ENCODE results near the gene PHLDB3.
"Not testable (repeated sequence)": the region's sequence is repeated elsewhere in the genome, so short reads cannot be mapped to it uniquely, and the experiment has no call there.

PHLDB3 gene

DNA sequence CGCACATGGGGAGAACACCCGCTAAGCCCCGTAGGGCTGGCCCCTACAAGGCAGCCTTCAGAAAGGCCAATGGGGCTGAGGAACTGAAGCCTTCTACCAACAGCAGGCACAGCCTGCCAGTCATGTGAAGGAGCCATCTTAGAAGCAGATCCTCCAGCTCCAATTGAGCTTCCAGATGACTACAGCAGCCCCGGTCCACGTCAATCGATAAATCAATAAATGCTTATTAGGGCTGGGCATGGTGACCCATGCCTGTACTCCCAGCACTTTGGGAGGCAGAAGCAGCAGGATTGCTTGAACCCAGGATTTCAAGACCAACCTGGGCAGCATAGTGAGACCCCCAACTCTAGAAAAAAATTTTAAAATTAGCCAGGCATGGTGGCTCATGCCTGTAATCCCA, 66.8 kb downstream of the PHLDB3 start:
- no peaks in the 10 kb centered on the region for H3F3A ChIP-seq (ENCODE audit: control insufficient read depth, insufficient read depth)
- H4K20me1 ChIP-seq (ENCODE audit: control insufficient read depth, insufficient read depth, low read depth, low read length) = no peaks in the 10 kb centered on the region
- no peaks in the 10 kb centered on the region for H3K27me3 ChIP-seq (ENCODE audit: control insufficient read depth, low read length)
- 0 out of 2 replicates have a peak, but pooled peaks cover 3% of the 10 kb centered on the region for H3K9me3 ChIP-seq (ENCODE audit: control insufficient read depth, insufficient read depth, low read length)
- no peaks in the 10 kb centered on the region for H3K9me2 ChIP-seq (replicated peaks; ENCODE audit: control insufficient read depth, low read length)
- no peak overlapping the region for H3K4me3 ChIP-seq (ENCODE audit: low read length)
- TF ChIP-seq EZH2phosphoT487 (IDR thresholded peaks at IDR 0.05; ENCODE audit: borderline replicate concordance, low read length) (no peak), CTCF (IDR thresholded peaks at IDR 0.05; ENCODE audit: low read depth, low read length, poor library complexity, severe bottlenecking) (no peak)
- H3K4me2 ChIP-seq (ENCODE audit: low read length) = no peak overlapping the region
- no peaks in the 10 kb centered on the region for H3K79me2 ChIP-seq (ENCODE audit: control insufficient read depth, low read length)
- peaks cover 9% of the 10 kb centered on the region for H3K4me1 ChIP-seq (ENCODE audit: control insufficient read depth, low read length)
- no peaks in the 10 kb centered on the region for H3K36me3 ChIP-seq (ENCODE audit: control insufficient read depth, low read length)
- H3K27ac ChIP-seq (ENCODE audit: low read depth, low read length) = no peak overlapping the region

- not testable (repeated sequence) for H3K9me2 ChIP-seq (replicated peaks; ENCODE audit: control insufficient read depth, low read length); H3K79me2 ChIP-seq (ENCODE audit: control insufficient read depth, low read length); H3K9me3 ChIP-seq (ENCODE audit: control insufficient read depth, insufficient read depth, low read length); H3K36me3 ChIP-seq (ENCODE audit: control insufficient read depth, low read length); H3K27me3 ChIP-seq (ENCODE audit: control insufficient read depth, low read length); H4K20me1 ChIP-seq (ENCODE audit: control insufficient read depth, insufficient read depth, low read depth, low read length); H3K4me2 ChIP-seq (ENCODE audit: low read length); H3F3A ChIP-seq (ENCODE audit: control insufficient read depth, insufficient read depth); H3K4me1 ChIP-seq (ENCODE audit: control insufficient read depth, low read length); H3K27ac ChIP-seq (ENCODE audit: low read depth, low read length); H3K4me3 ChIP-seq (ENCODE audit: low read length)
Observed at GRCh38 chr19:43437284-43437683, 67.3 kb downstream of the PHLDB3 start.

DNA sequence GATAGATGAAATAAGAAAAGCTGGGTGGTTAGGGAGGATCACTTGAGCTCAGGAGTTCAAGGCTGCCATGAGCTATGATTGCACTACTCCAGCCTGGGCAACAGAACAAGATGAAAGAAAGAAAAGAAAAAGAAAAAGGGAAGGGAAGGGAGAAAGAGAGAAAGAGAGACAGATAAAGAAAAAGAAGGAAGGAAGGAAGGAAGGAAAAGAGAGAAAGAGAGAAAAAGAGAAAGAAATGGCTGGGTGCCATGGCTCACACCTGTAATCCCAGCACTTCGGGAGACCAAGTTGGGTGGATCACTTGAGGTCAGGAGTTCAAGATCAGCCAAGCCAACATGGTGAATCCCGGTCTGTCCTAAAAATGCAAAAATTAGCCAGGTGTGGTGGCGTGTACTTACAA, 68.8 kb downstream of the PHLDB3 start:
- Histone ChIP-seq H3K9me3 (ENCODE audit: control insufficient read depth, insufficient read depth, low read length) (0 out of 2 replicates have a peak, but pooled peaks cover 3% of the 10 kb centered on the region), H3K27me3 (ENCODE audit: control insufficient read depth, low read length) (no peaks in the 10 kb centered on the region), H3F3A (ENCODE audit: control insufficient read depth, insufficient read depth) (no peaks in the 10 kb centered on the region), H3K4me3 (ENCODE audit: low read length) (no peak overlapping the region), H3K9me2 (replicated peaks; ENCODE audit: control insufficient read depth, low read length) (no peaks in the 10 kb centered on the region), H3K79me2 (ENCODE audit: control insufficient read depth, low read length) (no peaks in the 10 kb centered on the region), H4K20me1 (ENCODE audit: control insufficient read depth, insufficient read depth, low read depth, low read length) (no peaks in the 10 kb centered on the region), H3K27ac (ENCODE audit: low read depth, low read length) (no peak overlapping the region), H3K36me3 (ENCODE audit: control insufficient read depth, low read length) (no peaks in the 10 kb centered on the region), H3K4me2 (ENCODE audit: low read length) (no peak overlapping the region), H3K4me1 (ENCODE audit: control insufficient read depth, low read length) (peaks cover 9% of the 10 kb centered on the region)
- TF ChIP-seq EZH2phosphoT487 (IDR thresholded peaks at IDR 0.05; ENCODE audit: borderline replicate concordance, low read length) (no peak), CTCF (IDR thresholded peaks at IDR 0.05; ENCODE audit: low read depth, low read length, poor library complexity, severe bottlenecking) (no peak)

DNA sequence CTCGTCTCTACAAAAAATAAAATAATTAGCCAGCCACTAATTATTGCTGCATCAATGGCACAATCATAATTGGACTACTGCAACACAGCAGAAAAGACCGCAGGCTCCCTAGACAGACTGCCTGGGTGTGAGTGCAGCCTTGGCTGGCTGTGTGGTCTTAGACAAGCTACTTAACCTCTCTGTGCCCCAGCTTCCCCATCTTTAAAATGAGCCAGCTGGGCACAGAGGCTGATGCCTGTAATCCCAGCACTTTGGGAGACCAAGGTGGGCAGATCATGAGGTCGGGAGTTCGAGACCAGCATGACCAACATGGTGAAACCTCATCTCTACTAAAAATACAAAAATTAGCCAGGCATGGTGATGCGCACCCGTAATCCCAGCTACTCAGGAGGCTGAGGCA, 70.9 kb downstream of the PHLDB3 start:
- Histone ChIP-seq H3K4me1 (ENCODE audit: control insufficient read depth, low read length) (peaks cover 5% of the 10 kb centered on the region), H3F3A (ENCODE audit: control insufficient read depth, insufficient read depth) (no peaks in the 10 kb centered on the region), H3K36me3 (ENCODE audit: control insufficient read depth, low read length) (no peaks in the 10 kb centered on the region), H3K4me3 (ENCODE audit: low read length) (no peak overlapping the region), H3K4me2 (ENCODE audit: low read length) (no peak overlapping the region), H4K20me1 (ENCODE audit: control insufficient read depth, insufficient read depth, low read depth, low read length) (no peaks in the 10 kb centered on the region), H3K9me2 (replicated peaks; ENCODE audit: control insufficient read depth, low read length) (no peaks in the 10 kb centered on the region), H3K27ac (ENCODE audit: low read depth, low read length) (no peak overlapping the region), H3K27me3 (ENCODE audit: control insufficient read depth, low read length) (no peaks in the 10 kb centered on the region), H3K9me3 (ENCODE audit: control insufficient read depth, insufficient read depth, low read length) (no peaks in the 10 kb centered on the region), H3K79me2 (ENCODE audit: control insufficient read depth, low read length) (no peaks in the 10 kb centered on the region)
- TF ChIP-seq EZH2phosphoT487 (IDR thresholded peaks at IDR 0.05; ENCODE audit: borderline replicate concordance, low read length) (no peak), CTCF (IDR thresholded peaks at IDR 0.05; ENCODE audit: low read depth, low read length, poor library complexity, severe bottlenecking) (no peak)

All from DOHH2 (cell line).